NCI-H2196 (cell line): ENCODE results near the gene MFSD12.

Experiments used
- DNase-seq: peaks from one replicate; lab custom pipeline; 2025; ENCODE audit not compliant: unreplicated experiment; lab: John Stamatoyannopoulos, UW

MFSD12 gene

GRCh38 chr19:3557461-3558248 is at the start of gene MFSD12:
MFSD12 (minus strand) TSS chr19:3557586; CDS start chr19:3557403, 183 bp downstream.
- peak; percentile 95 for DNase-seq

DNA sequence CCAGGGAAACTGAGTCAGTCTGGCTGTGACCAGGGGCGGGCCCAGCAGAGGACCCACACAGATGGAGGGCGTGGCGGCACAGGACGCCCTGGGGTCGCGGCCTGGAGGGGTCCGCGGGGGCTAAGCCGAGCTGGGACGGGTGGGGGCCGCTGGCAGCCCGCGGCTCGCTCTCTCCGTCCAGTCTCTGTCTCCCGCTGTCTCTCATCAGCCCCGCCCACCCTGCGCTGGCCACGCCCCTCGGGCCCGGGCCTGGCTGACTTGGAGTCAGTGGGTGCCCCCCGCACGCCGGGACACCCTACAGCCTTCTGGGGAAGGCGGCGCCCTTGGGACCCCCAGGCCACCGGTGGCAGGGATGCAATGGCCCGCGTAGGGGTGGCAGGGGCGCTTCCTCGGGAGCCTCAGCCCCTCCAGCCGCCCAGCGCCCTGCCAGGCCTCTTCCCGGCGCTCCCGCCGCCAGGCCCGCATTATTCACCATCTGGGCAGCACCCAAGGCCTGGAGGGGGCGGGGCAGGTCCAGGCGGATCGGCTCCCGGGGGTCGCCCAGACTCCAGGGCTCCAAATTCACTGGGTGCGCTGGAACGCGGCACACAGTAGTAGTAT is 49.4 kb upstream of the MFSD12 start, which contains the start of gene TBXA2R:
TSS of gene TBXA2R (minus strand) at position 186 of the 600 bp plus-strand sequence. CDS start 6,241 bp downstream, outside the sequence.
- DNase-seq, result peak; percentile 56

DNA sequence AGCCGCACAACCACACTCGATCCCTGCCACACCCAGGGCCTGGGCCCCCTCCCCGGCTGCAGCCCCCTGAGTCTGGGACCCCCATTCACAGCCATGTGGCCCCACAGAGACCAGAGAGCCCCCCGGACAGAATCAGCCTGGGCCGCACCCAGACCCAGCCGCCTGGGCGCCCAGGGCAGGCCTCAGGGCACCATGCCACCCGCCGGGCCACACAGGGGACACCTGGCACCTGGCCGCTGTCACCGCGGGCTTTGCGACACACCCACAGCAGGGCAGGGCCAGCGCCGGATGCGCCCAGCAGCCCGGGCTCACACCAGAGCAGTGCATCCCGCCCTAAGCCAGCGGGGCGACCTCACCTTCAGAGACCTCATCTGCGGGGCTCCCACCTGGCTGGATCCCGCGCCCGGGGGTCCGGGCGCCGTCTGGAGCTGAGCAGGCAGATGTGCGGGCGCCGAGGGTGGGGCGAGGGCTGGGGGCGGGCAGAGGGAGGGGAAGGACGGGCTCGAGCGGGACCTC is 48.8 kb upstream of the MFSD12 start:
- DNase-seq, result peak; percentile 56

GRCh38 chr19:3605770-3606169 is 48.4 kb upstream of the MFSD12 start:
- no peak for DNase-seq

DNA sequence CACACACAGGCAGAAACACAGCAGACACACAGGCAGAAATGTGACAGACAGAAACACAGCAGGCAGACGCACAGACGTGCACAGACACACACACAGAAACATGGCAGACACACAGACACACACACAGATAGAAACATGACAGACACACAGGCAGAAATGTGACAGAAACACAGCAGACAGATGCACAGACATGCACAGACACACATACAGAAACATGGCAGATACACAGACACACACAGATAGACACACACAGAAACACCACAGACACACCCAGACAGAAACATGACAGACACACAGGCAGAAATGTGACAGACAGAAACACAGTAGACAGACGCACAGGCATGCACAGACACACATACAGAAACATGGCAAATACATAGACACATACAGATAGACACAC is 48.0 kb upstream of the MFSD12 start:
- no peak for DNase-seq

- no peak for DNase-seq
Observed at GRCh38 chr19:3604987-3605343, 47.6 kb upstream of the MFSD12 start.

GRCh38 chr19:3604227-3604986 is 47.0 kb upstream of the MFSD12 start:
- DNase-seq, result no peak

- no peak for DNase-seq
Observed at GRCh38 chr19:3603121-3603811, 45.9 kb upstream of the MFSD12 start.

DNA sequence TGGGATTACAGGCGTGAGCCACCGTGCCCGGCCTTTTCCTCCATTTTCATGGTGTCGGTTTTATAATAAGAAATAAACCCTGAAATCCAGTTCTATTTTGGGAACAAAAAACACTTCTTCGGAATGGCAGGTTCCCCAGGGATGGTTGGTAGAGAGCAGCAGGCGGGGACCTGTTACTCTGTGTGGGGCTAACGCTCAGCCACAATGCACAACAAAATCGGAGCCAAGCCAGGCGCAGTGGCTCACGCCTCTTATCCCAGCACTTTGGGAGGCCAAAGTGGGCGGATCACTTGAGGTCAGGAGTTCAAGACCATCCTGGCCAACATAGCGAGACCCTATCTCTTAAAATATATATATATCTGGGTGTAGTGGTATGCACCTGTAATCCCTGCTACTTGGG is 43.6 kb upstream of the MFSD12 start:
- no peak for DNase-seq

- no peak for DNase-seq
Observed at GRCh38 chr19:3599776-3600187, 42.4 kb upstream of the MFSD12 start.

- DNase-seq, result no peak
Observed at GRCh38 chr19:3595521-3596061, 38.2 kb upstream of the MFSD12 start.

- DNase-seq, result no peak
Observed at GRCh38 chr19:3593156-3593555, 35.8 kb upstream of the MFSD12 start.

GRCh38 chr19:3591876-3592613 is 34.7 kb upstream of the MFSD12 start:
- DNase-seq, result no peak

- no peak for DNase-seq
Observed at GRCh38 chr19:3590991-3591659, 33.7 kb upstream of the MFSD12 start.

DNA sequence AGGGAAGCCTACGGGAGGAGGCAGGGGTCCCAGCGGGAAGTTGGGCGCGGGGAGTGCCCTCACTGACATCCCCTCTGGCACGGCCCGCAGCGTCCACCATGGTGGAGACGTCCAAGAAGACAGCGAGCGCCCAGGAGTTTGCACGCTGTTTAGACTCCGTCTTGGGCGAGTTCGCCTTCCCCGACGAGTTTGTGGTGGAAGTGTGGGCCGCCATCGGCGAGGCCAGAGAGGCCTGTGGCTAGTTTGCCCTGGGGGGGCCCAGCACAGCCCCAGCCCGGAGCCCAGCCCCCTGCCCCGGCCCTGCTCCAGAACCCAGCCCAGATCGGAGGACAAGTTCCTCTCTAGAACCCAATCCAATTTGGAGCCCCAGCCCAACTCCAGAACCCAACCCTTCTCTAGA is 32.6 kb upstream of the MFSD12 start:
- DNase-seq, result no peak

GRCh38 chr19:3589439-3589838 is 32.1 kb upstream of the MFSD12 start:
- DNase-seq, result no peak

DNA sequence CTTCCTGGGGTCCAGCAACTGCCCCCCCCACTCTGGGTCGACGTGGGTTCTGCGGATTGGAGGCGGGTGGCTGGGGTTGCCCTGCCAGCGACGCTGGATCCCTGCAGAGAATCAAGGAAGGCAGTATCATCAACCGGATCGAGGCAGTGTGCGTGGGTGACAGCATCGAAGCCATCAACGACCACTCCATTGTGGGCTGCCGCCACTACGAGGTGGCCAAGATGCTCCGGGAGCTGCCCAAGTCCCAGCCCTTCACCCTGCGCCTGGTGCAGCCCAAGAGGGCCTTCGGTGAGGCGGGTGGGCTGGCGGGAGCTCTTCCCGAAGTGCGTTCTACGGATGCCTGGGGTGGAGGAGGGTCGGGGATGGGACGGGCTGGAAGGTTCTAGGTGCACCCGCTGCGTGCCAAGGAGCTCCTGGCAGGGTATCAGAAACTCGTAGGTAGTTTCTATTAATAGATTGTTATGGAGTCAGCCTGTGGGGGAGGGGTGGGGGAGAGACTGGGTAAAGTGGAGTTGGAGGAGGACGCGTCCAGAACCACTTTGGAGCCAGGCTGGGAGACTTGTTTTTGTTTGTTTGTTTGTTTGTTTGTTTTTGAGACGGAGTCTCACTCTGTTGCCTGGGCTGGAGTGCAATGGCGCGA is 29.4 kb upstream of the MFSD12 start:
- DNase-seq, result no peak

GRCh38 chr19:3586127-3586626 is 28.8 kb upstream of the MFSD12 start:
- peak; percentile 27 for DNase-seq
